ENCODE data around the gene GZMM.

The GZMM gene

DNA sequence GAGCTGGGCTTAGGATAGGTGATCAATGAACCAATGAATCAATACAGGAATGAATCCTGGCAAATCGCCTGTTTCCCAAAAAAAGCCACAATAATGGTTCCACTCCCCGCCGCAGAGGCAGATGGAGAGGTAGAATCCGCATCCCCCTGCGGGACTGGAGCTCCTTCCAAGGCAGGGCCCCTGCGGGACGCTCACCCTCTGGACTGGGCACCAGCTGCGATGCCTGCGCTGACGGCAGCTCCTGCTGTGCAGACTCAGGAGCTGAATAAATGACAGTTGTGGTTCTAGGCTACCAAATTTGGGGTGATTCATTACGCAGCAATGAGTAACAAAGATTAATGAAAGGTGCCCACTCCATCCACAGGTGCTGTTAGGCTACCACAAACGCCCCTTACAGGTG lies 21.1 kb upstream of the GZMM start:
- H3K4me3 ChIP-seq (replicated peaks; ENCODE audit: low read depth, low read length): no peak overlapping the region
- TF ChIP-seq, protein P1, sequence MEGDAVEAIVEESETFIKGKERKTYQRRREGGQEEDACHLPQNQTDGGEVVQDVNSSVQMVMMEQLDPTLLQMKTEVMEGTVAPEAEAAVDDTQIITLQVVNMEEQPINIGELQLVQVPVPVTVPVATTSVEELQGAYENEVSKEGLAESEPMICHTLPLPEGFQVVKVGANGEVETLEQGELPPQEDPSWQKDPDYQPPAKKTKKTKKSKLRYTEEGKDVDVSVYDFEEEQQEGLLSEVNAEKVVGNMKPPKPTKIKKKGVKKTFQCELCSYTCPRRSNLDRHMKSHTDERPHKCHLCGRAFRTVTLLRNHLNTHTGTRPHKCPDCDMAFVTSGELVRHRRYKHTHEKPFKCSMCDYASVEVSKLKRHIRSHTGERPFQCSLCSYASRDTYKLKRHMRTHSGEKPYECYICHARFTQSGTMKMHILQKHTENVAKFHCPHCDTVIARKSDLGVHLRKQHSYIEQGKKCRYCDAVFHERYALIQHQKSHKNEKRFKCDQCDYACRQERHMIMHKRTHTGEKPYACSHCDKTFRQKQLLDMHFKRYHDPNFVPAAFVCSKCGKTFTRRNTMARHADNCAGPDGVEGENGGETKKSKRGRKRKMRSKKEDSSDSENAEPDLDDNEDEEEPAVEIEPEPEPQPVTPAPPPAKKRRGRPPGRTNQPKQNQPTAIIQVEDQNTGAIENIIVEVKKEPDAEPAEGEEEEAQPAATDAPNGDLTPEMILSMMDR (IDR thresholded peaks at IDR 0.05; ENCODE audit: low read depth, low read length, missing control alignments): no peak
- no peak for DNase-seq (ENCODE audit: extremely low read depth, low read depth)

DNA sequence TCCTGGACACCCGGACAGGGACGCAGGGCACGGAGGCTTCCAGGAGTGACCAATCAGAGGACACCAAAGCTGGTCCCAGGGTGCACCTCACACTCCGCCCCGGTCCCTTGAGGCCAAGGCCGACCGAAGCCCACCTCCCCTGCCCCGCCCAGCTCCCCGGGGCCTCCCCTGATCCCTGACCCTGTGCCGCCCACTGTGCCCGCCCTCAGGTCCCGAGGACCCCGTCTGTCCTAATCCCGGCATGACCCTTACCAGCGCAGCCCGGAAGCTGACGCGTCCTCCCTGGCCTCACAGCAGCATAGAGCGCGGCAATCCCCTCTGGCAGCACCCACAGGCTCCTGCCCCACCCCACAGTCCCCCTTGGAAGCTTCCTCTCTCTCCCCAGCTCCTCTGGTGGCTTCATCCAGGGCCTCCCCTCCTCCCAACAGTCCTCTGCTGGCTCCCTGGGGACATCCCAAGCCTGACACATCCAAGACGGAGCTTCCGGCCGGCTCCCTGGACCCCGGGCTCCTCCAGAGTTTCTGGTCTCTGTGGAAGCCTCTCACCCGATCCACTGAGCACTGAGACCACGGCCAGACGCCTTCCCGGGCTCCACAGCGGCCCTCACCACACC lies 19.7 kb upstream of the GZMM start:
- no peak overlapping the region for H3K4me3 ChIP-seq (replicated peaks; ENCODE audit: low read depth, low read length)
- DNase-seq (ENCODE audit: extremely low read depth, low read depth): no peak
- TF ChIP-seq, protein P1 (IDR thresholded peaks at IDR 0.05; ENCODE audit: low read depth, low read length, missing control alignments): no peak

DNA sequence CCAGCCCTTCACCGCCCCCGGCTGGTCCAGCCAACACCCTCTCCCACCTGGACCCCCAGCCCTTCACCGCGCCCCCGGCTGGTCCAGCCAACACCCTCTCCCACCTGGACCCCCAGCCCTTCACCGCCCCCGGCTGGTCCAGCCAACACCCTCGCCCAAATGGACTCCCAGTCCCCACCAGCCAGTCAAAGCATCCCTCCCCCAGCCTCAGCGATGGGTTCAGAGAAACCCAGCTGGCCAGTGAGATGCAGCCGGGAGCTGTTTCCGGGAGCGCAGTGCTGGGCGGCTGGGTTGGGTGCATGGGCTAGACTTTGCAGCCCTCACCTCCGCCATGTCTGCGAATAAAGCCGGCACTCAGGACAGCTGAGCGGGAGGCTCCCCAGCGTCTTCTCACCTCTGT lies 18.8 kb upstream of the GZMM start:
- no peak overlapping the region for H3K4me3 ChIP-seq (replicated peaks; ENCODE audit: low read depth, low read length)
- no peak for DNase-seq (ENCODE audit: extremely low read depth, low read depth)
- TF ChIP-seq, protein P1 (IDR thresholded peaks at IDR 0.05; ENCODE audit: low read depth, low read length, missing control alignments): no peak

DNA sequence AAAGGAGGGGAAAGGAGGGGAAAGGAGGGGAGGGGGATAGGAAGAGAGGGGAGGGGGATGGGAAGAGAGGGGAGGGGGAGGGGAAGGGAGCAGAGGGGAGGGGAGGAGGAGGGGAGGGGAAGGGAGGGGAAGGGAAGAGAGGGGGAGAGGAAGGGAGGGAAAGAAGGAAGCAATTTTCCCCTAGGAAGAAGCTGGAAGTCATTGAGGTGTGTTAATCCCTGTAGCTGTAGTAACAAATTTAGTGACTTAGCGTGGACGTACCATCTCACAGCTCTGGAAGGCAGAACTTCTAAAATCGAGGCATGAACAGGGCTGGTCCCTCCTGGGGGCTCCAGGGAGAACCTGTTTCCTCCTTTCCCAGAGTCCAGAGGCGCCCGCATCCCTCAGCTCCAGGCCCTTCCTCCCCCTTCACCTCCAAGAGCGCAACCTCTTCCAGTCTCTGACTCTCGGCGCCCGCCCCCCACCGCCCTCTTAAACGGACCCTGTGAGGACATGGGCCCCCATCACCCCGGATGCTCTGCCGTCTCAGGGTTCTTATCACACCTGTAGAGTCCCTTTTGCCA lies 17.9 kb upstream of the GZMM start:
- no peak for DNase-seq (ENCODE audit: extremely low read depth, low read depth)

DNA sequence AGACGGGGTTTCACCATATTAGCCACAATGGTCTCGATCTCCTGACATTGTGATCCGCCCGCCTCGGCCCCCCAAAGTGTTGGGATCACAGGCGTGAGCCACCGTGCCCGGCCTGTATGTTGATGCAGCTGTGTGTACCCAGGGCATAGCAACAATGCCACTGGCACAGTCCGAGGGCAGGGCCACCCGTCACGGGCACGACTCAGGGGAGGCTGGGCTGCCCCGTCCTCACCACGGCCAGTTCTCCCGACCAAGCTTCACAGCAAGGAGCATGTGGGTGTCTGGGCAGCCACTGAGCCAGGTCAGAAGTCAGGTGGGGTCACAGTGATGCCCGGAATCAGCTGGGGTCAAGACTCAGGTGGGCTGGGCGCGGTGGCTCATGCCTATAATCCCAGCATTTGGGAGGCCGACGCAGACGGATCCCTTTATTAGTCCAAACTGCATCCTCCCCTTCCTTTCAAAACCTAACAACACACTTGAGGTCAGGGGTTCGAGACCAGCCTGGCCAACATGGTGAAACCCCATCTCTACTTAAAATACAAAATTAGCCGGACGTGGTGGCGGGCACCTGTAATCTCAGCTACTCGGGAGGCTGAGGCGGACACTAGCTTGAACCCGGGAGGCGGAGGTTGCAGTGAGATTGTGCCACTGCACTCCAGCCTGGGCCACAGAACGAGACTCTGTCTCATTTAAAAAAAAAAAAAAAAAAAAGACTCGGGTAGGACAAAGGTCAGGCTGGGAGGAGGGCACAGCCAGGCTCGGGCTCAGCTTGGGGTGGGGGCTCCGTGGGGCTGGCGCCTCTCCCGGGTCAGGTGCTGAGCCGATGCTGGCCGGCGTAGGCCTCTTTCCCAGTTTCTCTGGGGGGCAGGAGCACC lies 13.5 kb upstream of the GZMM start:
- no peak for DNase-seq (ENCODE audit: extremely low read depth, low read depth)
- TF ChIP-seq, protein P1 (IDR thresholded peaks at IDR 0.05; ENCODE audit: low read depth, low read length, missing control alignments): no peak
- H3K4me3 ChIP-seq (replicated peaks; ENCODE audit: low read depth, low read length): peak overlapping the region; percentile 56

More for the DNA sequence above, 17.9 kb upstream of the GZMM start:
- TF ChIP-seq, protein P1 (IDR thresholded peaks at IDR 0.05; ENCODE audit: low read depth, low read length, missing control alignments): no peak
- H3K4me3 ChIP-seq (replicated peaks; ENCODE audit: low read depth, low read length): no peak overlapping the region

DNA sequence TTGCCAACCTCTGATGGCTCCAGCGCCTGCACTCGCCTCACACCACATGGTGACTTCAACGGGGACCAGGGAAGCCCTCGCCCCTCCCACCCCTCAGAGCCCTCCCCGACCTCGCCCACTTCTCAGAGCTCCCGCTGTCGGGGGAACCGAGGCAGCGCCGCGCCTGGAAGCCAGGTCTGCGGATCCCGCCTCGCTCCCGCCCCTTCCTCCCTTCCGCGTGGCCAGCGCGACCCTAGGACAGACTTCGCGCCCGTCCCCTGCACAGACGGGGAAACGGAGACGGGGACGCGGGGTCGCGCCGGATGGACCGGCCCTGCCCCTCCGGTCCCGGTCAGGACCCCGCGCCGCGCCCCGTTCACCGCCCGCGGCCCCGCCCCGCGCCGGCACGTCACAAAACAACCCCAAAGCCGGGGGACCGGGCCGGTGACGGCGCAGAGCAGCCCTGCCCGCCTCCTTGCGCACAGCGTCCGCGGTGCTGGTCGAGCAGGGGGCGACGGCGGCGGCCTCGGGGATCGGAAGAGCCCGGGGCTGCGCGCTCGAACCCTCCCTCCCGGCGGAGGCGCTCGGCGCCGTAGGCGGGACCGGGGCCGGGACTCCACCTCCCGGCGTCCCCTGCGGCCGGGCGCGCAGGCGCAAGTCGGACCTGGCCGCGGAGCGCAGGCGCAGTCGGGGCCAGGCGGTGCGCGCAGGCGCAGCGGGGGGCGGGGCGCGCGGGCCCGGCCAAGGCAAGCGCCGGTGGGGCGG lies 12.7 kb upstream of the GZMM start:
- TF ChIP-seq, protein P1 (IDR thresholded peaks at IDR 0.05; ENCODE audit: low read depth, low read length, missing control alignments): no peak
- DNase-seq (ENCODE audit: extremely low read depth, low read depth): no peak
- peak overlapping the region; percentile 56 for H3K4me3 ChIP-seq (replicated peaks; ENCODE audit: low read depth, low read length)

Measured in HFF-Myc (cell line).